ENCODE measurements around the gene RHOJ. TPM values are rescaled to one million over a fixed set of nuclear protein-coding genes. Genes with fewer than 3 reads are reported as not detected.

Gene RHOJ
- total and polyA plus RNA-seq, 2 donors (not counting 3 experiments of a cell fraction or from before 2014, with no cell fraction given), result 191 to 486 TPM

- TF ChIP-seq CTCF (IDR thresholded peaks at IDR 0.05; ENCODE audit: extremely low read depth in 1 of 2, insufficient read depth in 1 of 2, low read depth in 1 of 2, low read length in 2 of 2) (no peak), POLR2A (IDR thresholded peaks at IDR 0.05; ENCODE audit: low read depth, low read length) (no peak), EZH2 (IDR thresholded peaks at IDR 0.05; ENCODE audit: borderline replicate concordance, low read depth, low read length, severe bottlenecking) (no peak), MYC (IDR thresholded peaks at IDR 0.05; ENCODE audit: low read depth, low read length) (no peak), FOS (IDR thresholded peaks at IDR 0.05; ENCODE audit: borderline replicate concordance, insufficient read depth, low read length) (no peak), GATA2 (IDR thresholded peaks at IDR 0.05; ENCODE audit: insufficient read depth, insufficient read length, low read depth, low read length) (no peak), POLR2AphosphoS5 (IDR thresholded peaks at IDR 0.05; ENCODE audit: insufficient read depth, low read depth, low read length) (no peak), JUN (IDR thresholded peaks at IDR 0.05; ENCODE audit: borderline replicate concordance, insufficient read depth, insufficient read length, low read depth) (no peak), MAX (IDR thresholded peaks at IDR 0.05; ENCODE audit: insufficient read depth, insufficient read length) (no peak)
- Histone ChIP-seq H3K4me2 (ENCODE audit: insufficient read depth, low read length) (no peak overlapping the region), H3K9me1 (replicated peaks; ENCODE audit: control insufficient read depth, extremely low read depth, insufficient read depth, low read length) (peaks cover 2% of the 10 kb centered on the region), H4K20me1 (replicated peaks; ENCODE audit: control insufficient read depth, extremely low read depth, insufficient read depth, low read length) (peaks cover 24% of the 10 kb centered on the region), H3K9me3 (replicated peaks; ENCODE audit: control insufficient read depth, insufficient read depth, low read length) (no peaks in the 10 kb centered on the region), H3K9ac (replicated peaks; ENCODE audit: extremely low read depth, insufficient read depth, low read length) (no peak overlapping the region), H3K4me3 (replicated peaks in 1 of 3; ENCODE audit: insufficient read depth in 1 of 3, low read depth in 1 of 3, low read length in 3 of 3) (no peak overlapping the region), H2AFZ (ENCODE audit: low read depth, low read length) (no peak overlapping the region), H3K27ac (ENCODE audit: insufficient read depth, low read depth, low read length) (no peak overlapping the region), H3K27me3 (ENCODE audit: control insufficient read depth in 2 of 2, insufficient read depth in 2 of 2, low read length in 2 of 2) (no peaks in the 10 kb centered on the region), H3K4me1 (ENCODE audit: control insufficient read depth, extremely low read depth, insufficient read depth, low read length) (peaks cover 31% of the 10 kb centered on the region), H3K79me2 (ENCODE audit: control insufficient read depth, insufficient read depth, low read length) (peaks cover 92% of the 10 kb centered on the region), H3K36me3 (ENCODE audit: control insufficient read depth in 2 of 2, extremely low read depth in 1 of 2, insufficient read depth in 2 of 2, low read length in 2 of 2) (peaks cover 3 to 7% of the 10 kb centered on the region in 2 experiments)
- no peak for DNase-seq (ENCODE audit: low read depth, low spot score)
- intact Hi-C loops (cut with micrococcal nuclease), result no loop called here
- POLR2A ChIA-PET, result interaction anchor here (1.0 kb wide), 1 partner anchor 8 kb away, joined by 4 read pairs; no protein-coding TSS in a partner anchor
- FAIRE-seq, result no peak
- dilution Hi-C loops (cut with MboI; ENCODE audit: extremely low pct_ligation_motif_present, low sequenced_read_pairs), result no loop called here
- no TSS peak for BruUV-seq (replicated peaks)
- CTCF ChIA-PET, result interaction anchor here (1.5 kb wide), 1 partner anchor 9 kb away, joined by 6 read pairs; no protein-coding TSS in a partner anchor
These were observed 20.0 kb downstream of the RHOJ start for GRCh38 chr14:63224196-63224595.

Measured in endothelial cell of umbilical vein (primary cell).